Adrenal gland (tissue), 5 donors: ENCODE results near the gene LCE1E.

Source experiments
- POLR2A ChIP-seq, 2 donors: fragments of 450-650 bp; IDR thresholded peaks; one replicate each; pipeline ENCODE4 v1.6.1; 2017; ENCODE audit warnings: antibody characterized with exemption in 2 of 2, mild to moderate bottlenecking in 2 of 2, moderate library complexity in 1 of 2
- TF ChIP-seq, protein P1 (sequence below), 6 experiments: fragments of 450-650 bp in 4 of 6; fragments of 200-600 bp in 2 of 6; sonication (generic) in 1 of 6; IDR thresholded peaks; 1 replicate in 5 of 6; 2 replicates in 1 of 6; pipeline versions ENCODE4 v1.5.1 to v1.8.0; 2016 to 2021; ENCODE audit warnings: antibody characterized with exemption in 6 of 6, mild to moderate bottlenecking in 2 of 6, moderate library complexity in 1 of 6
- donor health status: DM: no; HTN: no; CAD: no.

DNA sequence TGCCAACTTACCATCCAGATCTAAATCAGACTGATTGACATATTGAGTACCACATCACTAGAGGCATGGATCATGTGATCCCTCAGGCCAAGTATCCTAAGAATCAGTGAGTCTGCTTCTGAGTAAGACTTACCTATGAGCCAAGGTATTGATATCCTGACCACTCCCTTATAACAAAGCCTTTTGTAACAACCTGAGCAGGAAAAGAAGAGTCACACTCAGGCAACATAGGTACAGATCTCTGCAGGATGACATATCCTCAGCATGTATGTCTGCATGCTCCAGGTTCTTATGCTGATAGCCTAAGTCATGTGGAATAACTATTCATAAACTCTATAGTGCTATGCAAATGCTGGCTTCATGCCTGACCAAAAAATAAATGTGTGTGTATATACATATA, 38.9 kb downstream of the LCE1E start:
- TF ChIP-seq, protein P1, sequence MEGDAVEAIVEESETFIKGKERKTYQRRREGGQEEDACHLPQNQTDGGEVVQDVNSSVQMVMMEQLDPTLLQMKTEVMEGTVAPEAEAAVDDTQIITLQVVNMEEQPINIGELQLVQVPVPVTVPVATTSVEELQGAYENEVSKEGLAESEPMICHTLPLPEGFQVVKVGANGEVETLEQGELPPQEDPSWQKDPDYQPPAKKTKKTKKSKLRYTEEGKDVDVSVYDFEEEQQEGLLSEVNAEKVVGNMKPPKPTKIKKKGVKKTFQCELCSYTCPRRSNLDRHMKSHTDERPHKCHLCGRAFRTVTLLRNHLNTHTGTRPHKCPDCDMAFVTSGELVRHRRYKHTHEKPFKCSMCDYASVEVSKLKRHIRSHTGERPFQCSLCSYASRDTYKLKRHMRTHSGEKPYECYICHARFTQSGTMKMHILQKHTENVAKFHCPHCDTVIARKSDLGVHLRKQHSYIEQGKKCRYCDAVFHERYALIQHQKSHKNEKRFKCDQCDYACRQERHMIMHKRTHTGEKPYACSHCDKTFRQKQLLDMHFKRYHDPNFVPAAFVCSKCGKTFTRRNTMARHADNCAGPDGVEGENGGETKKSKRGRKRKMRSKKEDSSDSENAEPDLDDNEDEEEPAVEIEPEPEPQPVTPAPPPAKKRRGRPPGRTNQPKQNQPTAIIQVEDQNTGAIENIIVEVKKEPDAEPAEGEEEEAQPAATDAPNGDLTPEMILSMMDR (IDR thresholded peaks at IDR 0.05), result no peak
- no peak for TF ChIP-seq POLR2A (IDR thresholded peaks at IDR 0.05)
